WERI-Rb-1 (cell line): Measurements from ENCODE around the gene SPATA16.
"Not testable (repeated sequence)": the region's sequence is repeated elsewhere in the genome, so short reads cannot be mapped to it uniquely, and the experiment has no call there.

Source experiments
- DNase-seq: peaks from one replicate; pipeline ENCODE4 v3.0.0-alpha.2; 2020
- H3K27ac ChIP-seq: fragments of 250-450 bp; sonication (Bioruptor Pico); 2 replicates; pipeline ENCODE4 v1.5.1; 2020; ENCODE audit warnings: mild to moderate bottlenecking, moderate library complexity
- H3K27me3 ChIP-seq: fragments of 250-450 bp; sonication (Bioruptor Pico); 2 replicates; pipeline ENCODE4 v1.5.1; 2021; ENCODE audit warnings: mild to moderate bottlenecking, low read depth, moderate library complexity; ENCODE audit not compliant: insufficient read depth, severe bottlenecking
- H3K36me3 ChIP-seq: fragments of 250-450 bp; sonication (Bioruptor Pico); 2 replicates; pipeline ENCODE4 v1.5.1; 2020; ENCODE audit warnings: mild to moderate bottlenecking, moderate library complexity
- H3K4me3 ChIP-seq: 2 replicates; pipeline ENCODE4 v1.5.1; 2011; ENCODE audit warnings: low read depth, mild to moderate bottlenecking, control low read depth, low read length
- H3K9me3 ChIP-seq: fragments of 250-450 bp; sonication (Bioruptor Pico); 2 replicates; pipeline ENCODE4 v1.5.1; 2021; ENCODE audit warnings: mild to moderate bottlenecking, moderate library complexity; ENCODE audit not compliant: severe bottlenecking
- TF ChIP-seq, protein P1 (sequence below): IDR thresholded peaks from 2 replicates; pipeline ENCODE4 v1.5.1; 2011; ENCODE audit warnings: low read depth, mild to moderate bottlenecking, control low read depth, inconsistent platforms, low read length

Gene SPATA16

DNA sequence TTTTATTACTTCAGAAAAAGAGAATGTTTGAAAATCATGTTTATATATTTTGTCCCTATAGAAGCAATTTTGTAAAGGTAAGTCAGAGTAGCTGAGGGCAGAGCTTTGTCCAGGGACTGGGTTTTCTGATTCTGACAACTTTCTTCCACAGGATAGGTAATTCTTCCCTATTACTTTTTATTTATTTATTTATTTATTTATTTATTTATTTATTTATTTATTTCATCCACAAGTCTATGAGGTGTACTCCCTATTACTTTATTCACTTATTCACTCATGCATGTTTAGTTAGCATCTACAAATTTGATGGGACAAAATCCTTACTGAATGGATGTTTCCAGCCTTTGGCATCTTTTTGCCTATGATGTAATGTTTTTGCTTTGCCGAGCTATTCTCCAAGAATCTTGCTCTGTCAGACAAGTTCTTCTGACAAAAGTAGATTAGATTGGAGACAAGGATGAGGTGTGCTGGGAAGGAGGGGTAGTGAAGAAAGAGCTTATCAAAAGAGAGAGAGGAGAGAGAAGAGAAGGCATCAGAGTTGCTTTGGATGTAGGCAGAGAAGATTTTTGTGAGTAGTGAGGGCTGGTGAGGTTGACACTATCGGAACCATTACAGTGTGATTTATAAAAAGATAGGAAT is 119.4 kb downstream of the SPATA16 start:
- no peaks in the 10 kb centered on the region for H3K27me3 ChIP-seq
- H3K4me3 ChIP-seq, result no peak overlapping the region
- no peak for DNase-seq
- no peaks in the 10 kb centered on the region for H3K9me3 ChIP-seq
- TF ChIP-seq, protein P1, sequence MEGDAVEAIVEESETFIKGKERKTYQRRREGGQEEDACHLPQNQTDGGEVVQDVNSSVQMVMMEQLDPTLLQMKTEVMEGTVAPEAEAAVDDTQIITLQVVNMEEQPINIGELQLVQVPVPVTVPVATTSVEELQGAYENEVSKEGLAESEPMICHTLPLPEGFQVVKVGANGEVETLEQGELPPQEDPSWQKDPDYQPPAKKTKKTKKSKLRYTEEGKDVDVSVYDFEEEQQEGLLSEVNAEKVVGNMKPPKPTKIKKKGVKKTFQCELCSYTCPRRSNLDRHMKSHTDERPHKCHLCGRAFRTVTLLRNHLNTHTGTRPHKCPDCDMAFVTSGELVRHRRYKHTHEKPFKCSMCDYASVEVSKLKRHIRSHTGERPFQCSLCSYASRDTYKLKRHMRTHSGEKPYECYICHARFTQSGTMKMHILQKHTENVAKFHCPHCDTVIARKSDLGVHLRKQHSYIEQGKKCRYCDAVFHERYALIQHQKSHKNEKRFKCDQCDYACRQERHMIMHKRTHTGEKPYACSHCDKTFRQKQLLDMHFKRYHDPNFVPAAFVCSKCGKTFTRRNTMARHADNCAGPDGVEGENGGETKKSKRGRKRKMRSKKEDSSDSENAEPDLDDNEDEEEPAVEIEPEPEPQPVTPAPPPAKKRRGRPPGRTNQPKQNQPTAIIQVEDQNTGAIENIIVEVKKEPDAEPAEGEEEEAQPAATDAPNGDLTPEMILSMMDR, result no peak
- no peaks in the 10 kb centered on the region for H3K36me3 ChIP-seq
- no peak overlapping the region for H3K27ac ChIP-seq

GRCh38 chr3:173020128-173020527 is 120.9 kb downstream of the SPATA16 start:
- H3K27ac ChIP-seq, DNase-seq, H3K36me3 ChIP-seq, H3K27me3 ChIP-seq, H3K4me3 ChIP-seq, H3K9me3 ChIP-seq: not testable (repeated sequence)

DNA sequence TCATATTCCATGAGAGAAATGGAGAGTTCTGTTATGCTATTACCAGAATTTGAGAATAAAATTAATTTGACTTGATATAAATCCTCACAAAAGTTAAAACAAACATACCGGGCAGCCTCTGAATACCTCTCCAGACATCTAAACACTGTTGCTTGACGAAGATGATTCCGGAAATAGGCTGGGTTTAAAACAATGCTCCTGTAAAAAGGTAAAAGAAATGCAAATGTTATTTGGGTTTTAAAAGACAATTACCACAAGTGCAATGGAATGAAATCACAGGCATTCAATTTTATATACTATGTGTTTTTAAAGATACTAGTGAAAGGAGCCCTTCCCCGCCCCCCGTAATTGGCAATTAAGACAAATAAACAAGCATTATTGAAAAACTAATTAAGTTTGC is 121.7 kb downstream of the SPATA16 start:
- Histone ChIP-seq H3K27ac (no peak overlapping the region), H3K36me3 (no peaks in the 10 kb centered on the region), H3K27me3 (no peaks in the 10 kb centered on the region), H3K4me3 (no peak overlapping the region), H3K9me3 (no peaks in the 10 kb centered on the region)
- no peak for DNase-seq
- TF ChIP-seq, protein P1, result no peak

DNA sequence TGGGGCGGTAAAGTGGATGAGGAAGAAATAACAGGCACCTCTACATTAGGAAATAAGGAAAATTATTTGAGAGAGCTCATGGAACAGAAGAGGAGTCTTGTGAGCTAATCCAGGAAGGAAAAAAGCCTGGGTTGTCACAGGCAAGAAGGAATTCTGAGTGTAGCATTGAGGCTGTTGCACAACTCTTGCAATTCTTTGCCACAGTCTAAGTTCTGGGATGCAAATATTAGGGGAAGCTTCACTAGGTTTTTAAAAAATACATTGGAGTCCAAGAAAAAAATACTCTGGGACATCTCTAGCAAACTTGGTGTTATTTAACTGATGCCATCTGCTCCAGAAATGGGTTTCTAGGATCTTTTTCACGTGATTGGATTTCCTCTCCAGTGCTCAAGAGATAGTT is 122.3 kb downstream of the SPATA16 start:
- H3K36me3 ChIP-seq, result no peaks in the 10 kb centered on the region
- H3K4me3 ChIP-seq, result no peak overlapping the region
- DNase-seq, result no peak
- no peaks in the 10 kb centered on the region for H3K9me3 ChIP-seq
- TF ChIP-seq, protein P1, result no peak
- H3K27me3 ChIP-seq, result no peaks in the 10 kb centered on the region
- H3K27ac ChIP-seq, result no peak overlapping the region

DNA sequence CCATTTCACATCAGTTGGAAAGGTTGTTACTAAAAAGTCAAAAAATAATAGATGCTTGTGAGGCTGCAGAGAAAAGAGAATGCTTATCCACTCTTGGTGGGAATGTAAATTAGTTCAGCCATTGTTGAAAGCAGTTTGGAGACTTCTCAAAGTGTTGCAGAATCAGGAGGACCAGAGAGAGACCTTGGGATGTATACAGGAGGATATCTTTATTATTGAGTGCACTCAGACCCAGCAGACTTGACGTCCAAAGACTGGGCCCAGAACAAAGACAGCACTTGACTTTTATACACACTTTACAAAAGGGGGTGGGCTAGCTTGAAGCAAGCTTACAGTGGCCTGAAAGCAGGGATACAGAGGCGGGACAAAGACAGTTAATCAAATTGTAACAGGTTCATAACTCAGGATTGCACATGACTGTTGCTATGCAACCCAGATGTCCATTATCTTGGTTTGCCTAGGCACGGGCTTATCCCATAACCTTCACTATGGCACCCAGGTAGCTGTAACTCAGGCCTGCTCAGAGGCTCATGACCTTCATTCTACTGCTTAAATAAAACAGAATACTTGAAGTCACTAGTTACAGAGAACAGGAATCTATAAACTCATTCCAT is 127.7 kb downstream of the SPATA16 start:
- TF ChIP-seq, protein P1, result no peak
- Histone ChIP-seq H3K4me3 (no peak overlapping the region), H3K27me3 (no peaks in the 10 kb centered on the region)

GRCh38 chr3:173009410-173009809 is 131.6 kb downstream of the SPATA16 start:
- Histone ChIP-seq H3K27ac (no peak overlapping the region), H3K27me3 (no peaks in the 10 kb centered on the region), H3K9me3 (no peaks in the 10 kb centered on the region), H3K4me3 (no peak overlapping the region), H3K36me3 (no peaks in the 10 kb centered on the region)
- TF ChIP-seq, protein P1, result no peak
- no peak for DNase-seq

More for the DNA sequence above, 127.7 kb downstream of the SPATA16 start:
- H3K9me3 ChIP-seq, result no peaks in the 10 kb centered on the region
- H3K36me3 ChIP-seq, result no peaks in the 10 kb centered on the region
- DNase-seq, result peak; percentile 11
- no peak overlapping the region for H3K27ac ChIP-seq
